ENCODE measurements around the gene GZMM. TPM values are rescaled to one million over a fixed set of nuclear protein-coding genes. Genes with fewer than 3 reads are reported as not detected.

Gene GZMM
- total RNA-seq: 1 to 10 TPM in 1 of 2 donors, under 1 TPM in 1; 0.31 to 1.4 TPM
- 2.2 TPM for polyA plus RNA-seq (ENCODE audit: insufficient read depth, low read depth, low replicate concordance)
- long read RNA-seq, donor 1, partial matches to known transcripts: 0 of 1 reads
- long read RNA-seq, donor 1, other reads (novel, unspliced or antisense): 0 of 1 reads
- long read RNA-seq, donor 2: 0 reads

GRCh38 chr19:543910-544608 lies at the start of gene GZMM:
Gene GZMM, plus strand, starts transcription at chr19:544053. Its CDS starts 19 bp downstream, at chr19:544072.
- no peak for TF ChIP-seq POLR2A (IDR thresholded peaks at IDR 0.05)
- TF ChIP-seq CTCF (IDR thresholded peaks at IDR 0.05): no peak
- Histone ChIP-seq H3K4me3 (no peak within 1 kb of the TSS), H3K36me3 (ENCODE audit: low read depth, missing control alignments) (no peaks in the 10 kb centered on the region), H3K27ac (no peak within 1 kb of the TSS), H3K27me3 (no peaks in the 10 kb centered on the region), H3K4me1 (no peaks in the 10 kb centered on the region), H3K9me3 (no peaks in the 10 kb centered on the region)
- DNase-seq: no peak
- intact Hi-C loops (cut with DNase I; ENCODE audit: low total_unique reads): no loop called here
- 55 to 63% methylated on average over 16 to 31 of the region's 31 CpGs for WGBS, 2 donors

GRCh38 chr19:494171-495080 lies 49.4 kb upstream of the GZMM start:
- no peak for DNase-seq
- intact Hi-C loops (cut with DNase I; ENCODE audit: low total_unique reads): no loop called here
- TF ChIP-seq POLR2A (IDR thresholded peaks at IDR 0.05) (no peak), CTCF (IDR thresholded peaks at IDR 0.05) (no peak)

DNA sequence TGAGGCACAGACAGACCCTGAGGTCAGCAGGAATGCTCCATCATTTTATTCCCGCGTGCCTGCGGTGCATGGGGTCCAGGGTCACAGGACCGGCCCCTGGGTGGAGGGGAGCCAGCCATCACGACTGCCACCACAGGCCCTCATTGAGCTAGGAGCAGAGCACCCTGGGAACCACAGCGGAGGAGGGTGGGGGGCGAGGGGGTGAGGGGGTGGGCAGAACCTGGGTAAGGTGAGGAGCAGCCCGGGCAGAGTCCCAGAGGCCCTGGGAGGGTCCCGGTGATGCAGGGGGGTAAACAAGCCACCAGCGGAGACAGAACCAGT lies 48.8 kb upstream of the GZMM start:
- peaks cover 12% of the 10 kb centered on the region for H3K4me1 ChIP-seq
- no peak for DNase-seq
- no peaks in the 10 kb centered on the region for H3K27me3 ChIP-seq

More at GRCh38 chr19:494171-495080, 49.4 kb upstream of the GZMM start:
- Histone ChIP-seq H3K27ac (no peak overlapping the region), H3K4me3 (no peak overlapping the region), H3K9me3 (no peaks in the 10 kb centered on the region), H3K27me3 (no peaks in the 10 kb centered on the region), H3K36me3 (ENCODE audit: low read depth, missing control alignments) (no peaks in the 10 kb centered on the region), H3K4me1 (peaks cover 15% of the 10 kb centered on the region)
- WGBS, 2 donors: 55 to 65% methylated on average over 6 to 21 of the region's 22 CpGs

DNA sequence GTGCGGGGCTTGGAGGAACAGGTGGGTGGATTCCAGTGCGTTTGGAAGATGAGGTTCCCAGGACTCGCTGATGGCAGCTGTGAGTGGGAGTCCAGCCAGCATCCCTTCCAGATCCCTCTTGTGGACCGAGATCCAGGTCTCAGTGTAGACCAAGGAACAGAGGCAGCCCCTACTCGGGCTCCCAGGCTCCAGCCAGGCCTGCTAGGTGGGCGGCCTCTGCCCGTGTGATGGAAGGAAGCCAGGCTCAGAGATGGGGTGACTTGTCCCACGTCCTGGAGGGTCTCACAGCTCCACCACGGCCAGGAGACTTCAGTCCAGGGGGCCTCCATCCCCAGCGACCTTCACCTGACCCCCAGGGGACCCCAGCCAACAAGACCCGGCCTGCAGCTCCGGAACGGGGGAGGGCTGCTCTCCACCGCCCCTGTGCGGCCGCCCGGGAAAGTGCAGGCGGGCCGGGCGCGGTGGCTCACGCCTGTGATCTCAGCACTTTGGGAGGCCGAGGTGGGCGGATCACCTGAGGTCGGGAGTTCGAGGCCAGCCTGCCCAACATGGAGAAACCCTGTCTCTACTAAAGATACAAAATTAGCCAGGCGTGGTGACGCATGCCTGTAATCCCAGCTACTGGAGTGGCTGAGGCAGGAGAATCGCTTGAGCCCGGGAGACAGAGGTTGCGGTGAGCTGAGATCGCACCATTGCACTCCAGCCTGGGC lies 48.3 kb upstream of the GZMM start:
- H3K4me1 ChIP-seq: peaks cover 12% of the 10 kb centered on the region
- no peak for DNase-seq
- H3K27me3 ChIP-seq: no peaks in the 10 kb centered on the region
- H3K27ac ChIP-seq: no peak overlapping the region
- no peaks in the 10 kb centered on the region for H3K36me3 ChIP-seq (ENCODE audit: low read depth, missing control alignments)
- intact Hi-C loops (cut with DNase I; ENCODE audit: low total_unique reads): no loop called here
- no peaks in the 10 kb centered on the region for H3K9me3 ChIP-seq
- no peak overlapping the region for H3K4me3 ChIP-seq
- WGBS, 2 donors: 10 to 29% methylated on average over 13 to 32 of the region's 32 CpGs
- TF ChIP-seq POLR2A (IDR thresholded peaks at IDR 0.05) (no peak), CTCF (IDR thresholded peaks at IDR 0.05) (peak; percentile 20 to 78 (median 74))

More for the DNA sequence above, 48.8 kb upstream of the GZMM start:
- no peak overlapping the region for H3K4me3 ChIP-seq
- WGBS, 2 donors: 53 to 54% methylated on average over 5 to 10 of the region's 10 CpGs
- no peak overlapping the region for H3K27ac ChIP-seq
- H3K9me3 ChIP-seq: no peaks in the 10 kb centered on the region
- intact Hi-C loops (cut with DNase I; ENCODE audit: low total_unique reads): no loop called here
- no peaks in the 10 kb centered on the region for H3K36me3 ChIP-seq (ENCODE audit: low read depth, missing control alignments)
- TF ChIP-seq CTCF (IDR thresholded peaks at IDR 0.05) (no peak), POLR2A (IDR thresholded peaks at IDR 0.05) (no peak)
